Endothelial cell (in vitro differentiated cells): Measurements from ENCODE around the gene NEDD4L. TPM values are rescaled to one million over a fixed set of nuclear protein-coding genes. Genes with fewer than 3 reads are reported as not detected.
"Not testable (repeated sequence)": the region's sequence is repeated elsewhere in the genome, so short reads cannot be mapped to it uniquely, and the experiment has no call there.

ENCODE experiments used
- DNase-seq: peaks from one replicate; pipeline ENCODE4 v3.0.0; 2021; ENCODE audit warnings: low spot score
- H3K27ac Mint-ChIP-seq: one replicate; pipeline ENCODE4 v1.8.0; 2021; ENCODE audit warnings: mixed read lengths, inconsistent platforms; ENCODE audit not compliant: unreplicated experiment
- H3K27me3 Mint-ChIP-seq: one replicate; pipeline ENCODE4 v1.8.0; 2021; ENCODE audit warnings: mild to moderate bottlenecking, moderate library complexity, mixed read lengths, inconsistent platforms; ENCODE audit not compliant: unreplicated experiment
- H3K36me3 Mint-ChIP-seq: one replicate; pipeline ENCODE4 v1.8.0; 2021; ENCODE audit warnings: mild to moderate bottlenecking, low read depth, mixed read lengths, inconsistent platforms; ENCODE audit not compliant: unreplicated experiment
- H3K4me1 Mint-ChIP-seq: one replicate; pipeline ENCODE4 v1.8.0; 2021; ENCODE audit warnings: mild to moderate bottlenecking, mixed read lengths, inconsistent platforms; ENCODE audit not compliant: unreplicated experiment
- H3K4me3 Mint-ChIP-seq: one replicate; pipeline ENCODE4 v1.8.0; 2021; ENCODE audit warnings: mild to moderate bottlenecking, mixed read lengths, inconsistent platforms; ENCODE audit not compliant: unreplicated experiment
- H3K9me3 Mint-ChIP-seq: one replicate; pipeline ENCODE4 v1.8.0; 2021; ENCODE audit warnings: mixed read lengths, inconsistent platforms; ENCODE audit not compliant: unreplicated experiment
- total RNA-seq: library from RNA; stranded (reverse); fragmentation: NEBNext Ultra II Directional; extraction: Animal tissue kit (Norgen Biotek cat#: 25700); gene quantifications from one replicate; pipeline ENCODE4 v1.2.1, GENCODE V29; 2021; ENCODE audit not compliant: unreplicated experiment
- TF ChIP-seq, protein P1 (sequence below): fragments of 200-600 bp; sonication (generic); IDR thresholded peaks from one replicate; pipeline ENCODE4 v1.5.0; 2021; ENCODE audit warnings: antibody characterized with exemption; ENCODE audit not compliant: unreplicated experiment

Gene NEDD4L
- total RNA-seq, 1 donor from 2014 or later, result 42.8 TPM

GRCh38 chr18:58370612-58371011, 326.6 kb downstream of the NEDD4L start:
- Mint-ChIP-seq H3K9me3 (no peaks in the 10 kb centered on the region), H3K4me3 (no peak overlapping the region), H3K27me3 (peaks cover 3% of the 10 kb centered on the region), H3K4me1 (no peaks in the 10 kb centered on the region), H3K27ac (no peak overlapping the region), H3K36me3 (peaks cover 25% of the 10 kb centered on the region)
- TF ChIP-seq, protein P1, sequence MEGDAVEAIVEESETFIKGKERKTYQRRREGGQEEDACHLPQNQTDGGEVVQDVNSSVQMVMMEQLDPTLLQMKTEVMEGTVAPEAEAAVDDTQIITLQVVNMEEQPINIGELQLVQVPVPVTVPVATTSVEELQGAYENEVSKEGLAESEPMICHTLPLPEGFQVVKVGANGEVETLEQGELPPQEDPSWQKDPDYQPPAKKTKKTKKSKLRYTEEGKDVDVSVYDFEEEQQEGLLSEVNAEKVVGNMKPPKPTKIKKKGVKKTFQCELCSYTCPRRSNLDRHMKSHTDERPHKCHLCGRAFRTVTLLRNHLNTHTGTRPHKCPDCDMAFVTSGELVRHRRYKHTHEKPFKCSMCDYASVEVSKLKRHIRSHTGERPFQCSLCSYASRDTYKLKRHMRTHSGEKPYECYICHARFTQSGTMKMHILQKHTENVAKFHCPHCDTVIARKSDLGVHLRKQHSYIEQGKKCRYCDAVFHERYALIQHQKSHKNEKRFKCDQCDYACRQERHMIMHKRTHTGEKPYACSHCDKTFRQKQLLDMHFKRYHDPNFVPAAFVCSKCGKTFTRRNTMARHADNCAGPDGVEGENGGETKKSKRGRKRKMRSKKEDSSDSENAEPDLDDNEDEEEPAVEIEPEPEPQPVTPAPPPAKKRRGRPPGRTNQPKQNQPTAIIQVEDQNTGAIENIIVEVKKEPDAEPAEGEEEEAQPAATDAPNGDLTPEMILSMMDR, result no peak
- DNase-seq, result no peak

DNA sequence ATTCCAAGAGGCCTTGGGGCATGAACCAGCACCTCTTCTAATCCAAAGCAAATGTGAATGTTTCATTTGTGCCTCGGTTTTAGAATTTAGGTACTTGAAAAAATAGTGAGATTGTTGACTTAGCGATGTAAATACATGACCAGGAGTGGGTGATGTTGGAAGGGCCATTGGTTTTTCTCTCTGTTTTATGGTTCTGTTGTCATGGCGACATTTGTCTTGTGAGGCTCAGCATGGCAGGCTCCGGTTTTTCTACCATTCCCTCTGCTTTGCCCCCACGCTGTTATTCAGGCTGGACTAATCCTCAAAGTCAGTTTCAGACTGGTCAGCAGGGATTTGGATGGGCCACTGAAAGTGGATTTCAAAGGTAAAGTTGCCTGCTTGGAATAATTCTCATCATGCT, 329.5 kb downstream of the NEDD4L start:
- TF ChIP-seq, protein P1, result no peak
- DNase-seq, result no peak
- H3K36me3 Mint-ChIP-seq, result peaks cover 26% of the 10 kb centered on the region
- no peak overlapping the region for H3K27ac Mint-ChIP-seq
- H3K9me3 Mint-ChIP-seq, result no peaks in the 10 kb centered on the region
- H3K27me3 Mint-ChIP-seq, result peaks cover 3% of the 10 kb centered on the region
- H3K4me3 Mint-ChIP-seq, result no peak overlapping the region
- no peaks in the 10 kb centered on the region for H3K4me1 Mint-ChIP-seq

DNA sequence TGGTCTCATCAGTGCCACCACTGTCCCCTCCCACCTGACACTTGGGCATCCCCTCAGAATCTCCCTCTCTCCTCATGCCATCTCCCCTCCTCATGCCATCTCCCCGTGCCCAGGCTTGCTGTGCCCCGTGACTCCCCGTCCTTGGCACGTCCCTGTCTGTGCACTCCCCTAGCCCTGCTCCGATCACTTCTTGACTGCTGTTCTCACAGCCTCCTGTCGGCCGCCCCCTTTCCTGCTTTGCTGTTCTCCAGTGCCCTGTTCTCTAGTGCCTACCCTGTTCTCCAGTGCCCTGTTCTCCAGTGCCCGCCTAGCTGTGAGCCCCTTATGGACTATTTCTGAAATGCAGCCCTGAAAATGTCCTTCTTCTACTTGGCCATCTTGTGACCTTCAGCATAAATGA, 331.0 kb downstream of the NEDD4L start:
- TF ChIP-seq, protein P1, result no peak
- no peaks in the 10 kb centered on the region for H3K4me1 Mint-ChIP-seq
- DNase-seq, result no peak
- H3K27me3 Mint-ChIP-seq, result peaks cover 1% of the 10 kb centered on the region
- H3K4me3 Mint-ChIP-seq, result peak overlapping the region; percentile 24
- no peaks in the 10 kb centered on the region for H3K9me3 Mint-ChIP-seq
- peaks cover 24% of the 10 kb centered on the region for H3K36me3 Mint-ChIP-seq
- no peak overlapping the region for H3K27ac Mint-ChIP-seq

DNA sequence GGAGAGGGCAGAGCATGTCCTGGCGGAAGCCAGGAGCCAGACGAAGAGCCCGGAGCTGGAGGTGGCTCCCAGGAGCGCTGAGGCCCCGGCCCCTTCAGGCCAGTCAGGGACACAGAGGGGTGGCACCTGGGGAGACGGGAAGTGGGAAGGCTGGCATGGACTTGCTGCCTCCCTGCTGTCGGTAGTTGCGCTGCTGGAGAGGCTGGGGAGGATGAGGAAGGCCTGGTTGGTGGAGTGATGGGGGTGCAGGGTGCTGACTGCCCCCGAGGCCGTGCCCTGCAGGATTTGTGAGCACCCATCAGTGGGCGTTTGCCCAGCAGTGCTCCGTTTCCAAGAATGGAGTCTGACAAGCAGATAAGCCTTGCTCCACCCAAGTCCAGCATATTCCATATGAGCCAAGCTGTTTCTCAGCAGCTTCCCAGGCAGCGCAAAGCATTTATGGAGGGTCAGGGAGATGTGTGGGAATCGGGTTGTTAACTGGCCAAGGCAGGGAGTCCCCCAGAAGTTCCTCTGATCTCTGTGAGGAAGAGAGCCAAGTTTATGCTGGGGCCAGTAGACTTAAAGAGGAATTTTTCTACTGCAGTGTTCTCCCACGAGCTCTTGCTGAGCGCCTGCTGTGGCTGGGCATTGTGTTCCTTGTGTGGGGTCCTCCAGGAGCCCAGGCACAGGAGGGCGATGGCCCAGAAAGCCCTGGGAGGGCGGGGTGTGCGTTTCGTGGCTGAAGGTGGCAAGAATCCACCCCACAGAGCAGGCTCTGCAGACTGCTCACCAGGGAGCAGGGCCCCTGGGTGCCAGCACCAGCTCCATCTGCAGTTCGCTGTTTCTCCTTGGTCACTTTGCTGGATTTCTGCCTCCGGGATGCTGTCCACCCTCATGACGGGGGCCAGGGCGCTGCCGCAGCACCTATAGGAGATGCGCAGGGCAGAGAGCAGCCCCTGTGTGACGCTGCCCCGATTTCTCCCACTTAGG, 334.7 kb downstream of the NEDD4L start:
- TF ChIP-seq, protein P1, result no peak
- Mint-ChIP-seq H3K4me1 (no peaks in the 10 kb centered on the region), H3K36me3 (peaks cover 16% of the 10 kb centered on the region), H3K4me3 (no peak overlapping the region), H3K9me3 (no peaks in the 10 kb centered on the region), H3K27ac (peak overlapping the region; percentile 53), H3K27me3 (peaks cover 5% of the 10 kb centered on the region)
- no peak for DNase-seq

GRCh38 chr18:58379443-58379842, 335.4 kb downstream of the NEDD4L start:
- Mint-ChIP-seq H3K36me3 (peaks cover 16% of the 10 kb centered on the region), H3K27me3 (peaks cover 5% of the 10 kb centered on the region), H3K27ac (no peak overlapping the region), H3K4me3 (no peak overlapping the region), H3K9me3 (no peaks in the 10 kb centered on the region), H3K4me1 (no peaks in the 10 kb centered on the region)
- DNase-seq, result no peak
- TF ChIP-seq, protein P1, result no peak

GRCh38 chr18:58380113-58380512, 336.1 kb downstream of the NEDD4L start:
- not testable (repeated sequence) for H3K4me3 Mint-ChIP-seq, DNase-seq, H3K27ac Mint-ChIP-seq, H3K27me3 Mint-ChIP-seq, H3K9me3 Mint-ChIP-seq, H3K4me1 Mint-ChIP-seq
- H3K36me3 Mint-ChIP-seq, result peaks cover 12% of the 10 kb centered on the region
